ENCODE data around the gene CIZ1. TPM values are rescaled to one million over a fixed set of nuclear protein-coding genes. Genes with fewer than 3 reads are reported as not detected.

CIZ1 gene
- total RNA-seq, 2 donors from 2014 or later, result 161 to 203 TPM

DNA sequence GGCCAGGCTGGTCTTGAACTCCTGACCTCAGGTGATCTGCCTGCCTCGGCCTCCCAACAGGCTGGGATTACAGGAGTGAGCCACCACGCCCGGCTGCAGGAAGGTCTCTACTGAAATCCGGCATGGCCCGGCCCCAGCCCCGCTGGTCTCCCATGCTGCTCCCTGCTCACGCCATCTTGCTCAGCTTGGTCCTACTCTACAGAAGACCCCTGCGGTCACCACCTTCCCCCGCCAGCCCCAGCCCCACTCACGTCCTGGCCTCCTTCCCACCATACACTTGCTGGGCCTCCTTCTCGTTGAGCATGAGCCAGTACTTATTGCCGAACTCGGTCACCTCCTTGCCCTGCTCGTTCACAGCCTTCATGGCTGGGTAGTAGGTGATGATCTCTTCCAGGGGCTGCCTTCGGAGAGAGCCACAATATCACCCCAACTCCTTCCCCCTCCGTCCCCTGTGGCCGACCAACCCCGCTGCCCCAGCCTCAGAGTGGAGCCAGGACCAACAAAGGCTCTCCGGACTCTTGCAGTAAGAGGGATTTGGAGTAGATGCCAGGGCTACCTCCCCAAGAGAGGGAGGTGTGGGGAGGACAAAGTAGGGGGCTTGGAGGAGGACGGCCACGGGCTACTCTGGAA lies 67.8 kb downstream of the CIZ1 start:
- no peak for DNase-seq
- Mint-ChIP-seq H3K36me3 (ENCODE audit: insufficient read depth in 2 of 2) (no peaks in the 10 kb centered on the region), H3K4me3 (no peak overlapping the region), H3K27me3 (ENCODE audit: low read depth) (no peaks in the 10 kb centered on the region), H3K4me1 (ENCODE audit: low read depth) (peaks cover 24% of the 10 kb centered on the region), H3K9me3 (no peaks in the 10 kb centered on the region), H3K27ac (no peak overlapping the region)
- ATAC-seq (replicated peaks in 1 of 2), result no peak

DNA sequence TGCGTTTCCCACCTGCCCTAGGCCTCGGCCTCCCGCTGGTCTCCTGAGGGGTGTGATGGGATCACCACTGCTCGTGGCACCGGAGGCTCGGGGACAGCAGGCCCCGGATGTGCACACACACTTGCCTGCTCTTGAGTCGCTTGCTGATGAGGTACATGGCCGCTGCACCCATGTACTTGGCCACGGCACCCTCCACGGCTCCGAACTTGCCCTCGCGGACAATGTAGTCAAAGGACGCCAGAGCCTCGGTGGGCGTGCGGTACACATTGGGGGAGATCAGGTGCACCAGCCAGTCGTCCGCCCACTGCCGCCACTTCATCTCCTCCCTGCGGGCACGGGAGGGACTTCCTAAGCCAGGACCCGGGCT lies 68.6 kb downstream of the CIZ1 start:
- H3K9me3 Mint-ChIP-seq, result no peaks in the 10 kb centered on the region
- H3K36me3 Mint-ChIP-seq (ENCODE audit: insufficient read depth in 2 of 2), result no peaks in the 10 kb centered on the region
- no peak for DNase-seq

DNA sequence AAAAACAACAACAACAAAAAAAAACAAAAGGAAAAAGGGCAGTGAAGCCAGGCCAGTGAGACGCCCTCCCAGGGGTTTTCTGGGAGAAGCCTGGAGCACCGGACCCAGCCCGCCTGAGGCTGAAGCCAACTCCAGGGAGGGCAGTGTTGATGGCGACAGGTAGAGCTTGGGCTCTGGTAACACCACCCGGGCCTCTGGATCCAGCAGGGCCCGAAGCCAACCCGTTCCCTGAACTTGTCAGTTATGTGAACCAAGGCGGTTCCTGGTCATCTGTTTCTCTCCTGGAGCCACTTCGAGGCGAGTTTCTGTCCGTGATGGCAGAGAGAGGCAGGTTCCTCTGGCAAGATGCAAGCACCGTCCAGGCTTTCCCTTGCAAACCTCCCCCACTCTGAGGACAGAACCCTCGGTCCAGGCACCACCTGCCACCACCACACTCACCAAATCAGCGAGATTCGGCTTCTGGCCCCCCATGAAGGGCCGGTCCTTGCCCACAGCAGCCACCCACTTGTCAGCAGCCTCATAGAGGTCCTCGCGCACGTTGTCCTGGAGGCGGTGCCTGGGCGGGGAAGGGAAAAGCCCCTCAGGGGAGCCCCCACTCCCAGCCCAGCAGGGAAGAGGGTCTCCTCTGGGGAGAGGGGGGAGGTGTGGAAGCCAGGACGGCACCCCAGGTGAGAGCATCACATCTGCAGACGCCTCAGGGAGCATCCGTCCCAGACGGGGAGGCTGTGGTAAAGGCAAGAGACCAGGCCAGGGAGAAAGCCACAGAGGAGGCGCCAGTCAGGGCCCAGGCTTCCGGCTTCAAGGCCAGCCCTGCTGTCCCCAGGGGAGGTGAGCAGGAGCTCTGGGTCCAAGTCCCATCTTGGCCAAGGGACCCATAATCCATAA lies 69.2 kb downstream of the CIZ1 start:
- H3K27me3 Mint-ChIP-seq (ENCODE audit: low read depth), result no peaks in the 10 kb centered on the region
- H3K36me3 Mint-ChIP-seq (ENCODE audit: insufficient read depth in 2 of 2), result no peaks in the 10 kb centered on the region
- no peaks in the 10 kb centered on the region for H3K9me3 Mint-ChIP-seq
- ATAC-seq (replicated peaks in 1 of 2), result no peak
- DNase-seq, result no peak
- H3K4me1 Mint-ChIP-seq (ENCODE audit: low read depth), result peaks cover 24% of the 10 kb centered on the region
- H3K27ac Mint-ChIP-seq, result no peak overlapping the region
- H3K4me3 Mint-ChIP-seq, result no peak overlapping the region

More for the DNA sequence above, 68.6 kb downstream of the CIZ1 start:
- Mint-ChIP-seq H3K27me3 (ENCODE audit: low read depth) (no peaks in the 10 kb centered on the region), H3K27ac (no peak overlapping the region), H3K4me3 (no peak overlapping the region), H3K4me1 (ENCODE audit: low read depth) (peaks cover 24% of the 10 kb centered on the region)
- no peak for ATAC-seq (replicated peaks in 1 of 2)

DNA sequence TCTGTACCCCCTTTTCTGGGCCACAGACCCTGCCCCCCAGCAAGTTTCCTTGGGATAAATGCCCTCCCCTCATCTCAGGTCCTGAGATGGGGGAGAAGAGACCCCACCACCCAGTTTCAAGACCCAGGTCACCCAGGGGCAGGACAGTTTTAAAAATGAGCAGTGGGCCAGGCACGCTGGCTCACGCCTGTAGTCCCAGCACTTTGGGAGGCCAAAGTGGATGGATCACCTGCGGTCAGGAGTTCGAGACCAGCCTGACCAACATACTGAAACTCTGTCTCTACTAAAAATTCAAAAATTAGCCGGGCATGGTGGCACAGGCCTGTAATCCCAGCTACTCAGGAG lies 69.9 kb downstream of the CIZ1 start:
- Mint-ChIP-seq H3K27me3 (ENCODE audit: low read depth) (no peaks in the 10 kb centered on the region), H3K9me3 (no peaks in the 10 kb centered on the region), H3K36me3 (ENCODE audit: insufficient read depth in 2 of 2) (no peaks in the 10 kb centered on the region), H3K4me3 (no peak overlapping the region), H3K4me1 (ENCODE audit: low read depth) (peaks cover 18% of the 10 kb centered on the region), H3K27ac (no peak overlapping the region)
- DNase-seq (no peak), ATAC-seq (replicated peaks in 1 of 2) (no peak)

DNA sequence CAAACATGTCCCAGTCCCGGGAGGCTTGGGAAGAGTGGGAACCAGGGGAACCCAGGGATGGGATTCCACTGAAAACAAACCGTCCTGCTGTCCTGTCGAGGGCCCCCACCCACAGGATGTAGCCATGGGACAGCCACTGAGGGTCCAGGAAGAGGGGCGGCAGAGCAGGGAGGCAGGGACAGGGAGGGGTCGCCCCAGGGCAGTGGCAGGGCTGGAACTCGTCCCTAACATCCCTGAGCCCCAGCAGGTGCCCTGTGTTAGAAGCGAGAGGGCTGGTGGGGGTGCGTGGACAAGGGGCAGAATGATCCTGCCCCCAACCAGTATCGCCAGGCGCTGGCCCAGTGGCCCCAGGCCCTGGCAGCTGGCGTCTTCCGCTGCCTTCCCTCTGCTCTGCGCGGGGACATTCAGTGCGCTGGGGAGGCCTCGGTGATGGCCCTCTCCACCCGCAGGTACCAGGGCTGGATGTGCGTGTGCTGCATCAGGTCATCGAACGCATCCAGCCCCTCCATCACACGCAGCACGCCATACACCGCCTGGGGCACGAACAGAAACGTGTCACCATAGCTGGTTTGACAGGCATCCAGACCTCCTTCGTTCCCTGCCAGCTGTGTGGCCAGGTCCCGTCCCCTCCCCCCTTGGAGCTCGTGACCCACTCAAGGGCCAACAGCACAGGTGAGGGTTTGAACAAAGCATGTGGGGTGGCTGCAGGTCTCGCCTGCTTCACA lies 70.5 kb downstream of the CIZ1 start:
- DNase-seq (no peak), ATAC-seq (replicated peaks in 1 of 2) (no peak)
- H3K36me3 Mint-ChIP-seq (ENCODE audit: insufficient read depth in 2 of 2), result no peaks in the 10 kb centered on the region
- H3K4me3 Mint-ChIP-seq, result no peak overlapping the region
- no peaks in the 10 kb centered on the region for H3K27me3 Mint-ChIP-seq (ENCODE audit: low read depth)
- no peak overlapping the region for H3K27ac Mint-ChIP-seq
- peaks cover 14% of the 10 kb centered on the region for H3K4me1 Mint-ChIP-seq (ENCODE audit: low read depth)
- no peaks in the 10 kb centered on the region for H3K9me3 Mint-ChIP-seq

DNA sequence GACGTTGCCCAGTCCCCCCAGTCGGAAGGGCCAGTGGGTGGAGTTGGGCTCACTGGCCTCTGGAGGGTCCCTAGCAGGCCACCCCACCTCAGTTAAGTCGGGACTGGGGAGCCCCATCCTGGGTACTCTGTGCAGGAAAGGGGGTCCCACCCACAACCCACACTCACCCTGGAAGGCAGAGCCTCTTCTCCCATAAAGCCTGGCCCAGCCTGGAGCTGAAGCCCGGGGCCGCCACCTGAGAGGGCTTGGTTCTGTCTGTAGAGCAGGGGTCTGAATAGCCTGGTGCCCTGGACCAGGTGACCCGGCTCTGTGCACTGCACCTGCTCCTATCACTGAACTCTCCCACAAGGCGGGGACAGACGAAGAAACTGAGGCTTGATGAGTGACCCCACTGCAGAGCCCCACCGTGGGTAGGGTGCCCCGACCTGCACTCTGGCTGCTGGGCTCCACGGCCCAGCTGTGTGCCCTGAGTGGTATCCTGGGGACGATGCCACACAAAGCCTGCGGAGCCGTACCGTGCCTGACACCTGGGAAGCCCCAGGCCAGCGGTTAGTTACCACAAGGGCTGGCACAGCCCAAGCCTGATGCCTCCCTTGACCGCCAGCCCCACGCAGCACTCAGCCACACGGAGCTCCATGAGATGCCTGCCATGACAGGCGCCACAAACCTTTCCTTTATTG lies 71.2 kb downstream of the CIZ1 start:
- no peaks in the 10 kb centered on the region for H3K9me3 Mint-ChIP-seq
- H3K4me3 Mint-ChIP-seq, result no peak overlapping the region
- no peak overlapping the region for H3K27ac Mint-ChIP-seq
- peaks cover 11% of the 10 kb centered on the region for H3K4me1 Mint-ChIP-seq (ENCODE audit: low read depth)
- no peak for DNase-seq
- no peaks in the 10 kb centered on the region for H3K36me3 Mint-ChIP-seq (ENCODE audit: insufficient read depth in 2 of 2)
- ATAC-seq (replicated peaks in 1 of 2), result no peak
- H3K27me3 Mint-ChIP-seq (ENCODE audit: low read depth), result no peaks in the 10 kb centered on the region

DNA sequence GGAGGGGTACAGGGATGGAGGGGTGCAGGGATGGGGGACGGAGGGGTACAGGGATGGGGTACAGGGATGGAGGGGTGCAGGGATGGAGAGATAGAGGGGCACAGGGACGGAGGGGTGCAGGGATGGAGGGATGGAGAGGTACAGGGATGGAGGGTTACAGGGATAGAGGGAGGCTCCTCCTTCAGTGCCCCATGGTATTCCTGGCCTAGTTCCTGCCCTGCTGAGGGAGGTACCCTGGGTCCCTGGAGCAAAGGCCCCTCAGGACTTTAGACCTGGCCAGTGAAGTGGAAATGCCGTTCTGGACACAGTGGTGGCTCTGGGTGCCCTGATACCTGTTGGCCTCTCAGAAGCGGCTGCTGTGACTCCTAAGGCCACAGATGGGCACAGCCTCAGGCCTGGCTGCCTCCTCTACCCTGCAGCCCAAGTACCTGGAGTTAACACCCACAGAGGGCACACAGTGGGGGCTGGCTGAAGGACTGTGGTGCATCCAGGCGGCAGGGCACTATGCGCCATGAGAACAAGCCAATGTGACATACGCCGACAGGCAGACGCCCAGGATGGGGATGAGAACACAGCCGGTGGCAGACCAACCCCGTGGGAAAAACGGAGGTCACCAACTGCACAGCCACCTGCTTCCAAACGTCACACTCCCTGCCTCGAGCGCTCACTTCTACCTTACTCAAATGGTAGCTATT lies 72.3 kb downstream of the CIZ1 start:
- H3K4me1 Mint-ChIP-seq (ENCODE audit: low read depth), result peaks cover 5% of the 10 kb centered on the region
- no peaks in the 10 kb centered on the region for H3K36me3 Mint-ChIP-seq (ENCODE audit: insufficient read depth in 2 of 2)
- H3K27ac Mint-ChIP-seq, result no peak overlapping the region
- no peaks in the 10 kb centered on the region for H3K27me3 Mint-ChIP-seq (ENCODE audit: low read depth)
- no peaks in the 10 kb centered on the region for H3K9me3 Mint-ChIP-seq
- DNase-seq (no peak), ATAC-seq (replicated peaks in 1 of 2) (no peak)
- no peak overlapping the region for H3K4me3 Mint-ChIP-seq

DNA sequence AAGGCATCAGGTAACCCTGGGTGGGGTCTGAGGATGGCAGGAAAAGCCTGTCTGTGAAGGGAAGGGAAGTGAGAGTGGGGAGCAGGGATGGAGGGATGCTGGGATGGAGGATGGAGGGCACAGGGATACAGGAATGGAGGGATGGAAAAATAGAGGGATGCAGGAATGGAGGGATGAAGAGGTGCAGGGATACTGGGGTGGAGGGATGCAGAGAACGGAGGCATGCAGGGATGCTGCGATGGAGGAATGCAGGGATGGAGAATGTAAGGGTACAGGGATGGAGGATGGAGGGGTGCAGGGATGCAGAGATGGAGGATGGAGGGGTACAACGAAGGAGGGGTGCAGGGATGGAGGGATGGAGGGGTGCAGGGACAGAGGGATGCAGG lies 72.9 kb downstream of the CIZ1 start:
- H3K36me3 Mint-ChIP-seq (ENCODE audit: insufficient read depth in 2 of 2), result peaks cover 0 to under 1% of the 10 kb centered on the region in 2 donors
- no peaks in the 10 kb centered on the region for H3K27me3 Mint-ChIP-seq (ENCODE audit: low read depth)
- ATAC-seq (replicated peaks in 1 of 2), result no peak
- no peaks in the 10 kb centered on the region for H3K9me3 Mint-ChIP-seq
- no peak overlapping the region for H3K4me3 Mint-ChIP-seq
- H3K27ac Mint-ChIP-seq, result no peak overlapping the region
- no peak for DNase-seq
- peaks cover 5% of the 10 kb centered on the region for H3K4me1 Mint-ChIP-seq (ENCODE audit: low read depth)

DNA sequence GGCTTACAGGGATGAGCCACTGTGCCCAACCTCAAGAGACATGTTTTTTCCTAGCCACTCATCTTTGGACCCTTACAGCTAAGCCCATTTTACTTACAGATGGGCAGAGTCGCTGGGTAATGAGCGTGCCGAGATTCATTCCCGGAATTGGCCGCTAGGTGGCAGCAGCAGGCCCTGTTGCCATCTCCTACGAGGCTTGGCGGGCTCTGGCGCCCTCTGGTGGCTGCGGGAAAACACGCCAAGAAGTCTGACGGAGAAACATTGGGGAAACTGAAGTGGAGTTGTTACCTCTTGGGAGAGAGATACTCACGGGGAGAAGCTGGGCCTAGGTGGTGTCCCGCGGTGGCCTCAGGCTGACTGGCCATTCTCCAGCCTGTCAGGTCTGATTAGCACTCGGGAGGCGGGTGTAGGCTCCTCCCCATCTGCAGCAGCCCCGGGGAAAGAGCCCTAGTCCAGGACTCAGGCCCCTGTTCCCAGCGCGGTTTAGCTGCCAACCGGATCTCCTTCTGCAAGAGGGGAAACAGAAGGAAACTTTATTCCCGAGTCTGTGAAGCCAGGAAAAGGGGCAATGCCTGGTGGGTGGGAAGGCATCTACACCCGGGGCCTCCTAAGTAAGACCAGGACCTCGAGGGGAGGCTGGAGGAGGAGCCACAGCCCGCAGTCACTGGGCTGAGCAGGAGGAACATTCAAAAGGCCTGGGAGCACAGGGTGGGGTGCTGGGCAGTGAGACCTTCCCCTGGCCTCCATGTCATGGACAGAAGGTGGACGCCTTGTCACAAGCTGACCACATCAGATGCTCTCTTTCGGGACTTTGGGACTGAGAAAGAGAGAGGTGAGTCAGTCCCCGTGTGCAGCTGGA lies 73.5 kb downstream of the CIZ1 start:
- H3K36me3 Mint-ChIP-seq (ENCODE audit: insufficient read depth in 2 of 2), result peaks cover 0 to 3% of the 10 kb centered on the region in 2 donors
- H3K27me3 Mint-ChIP-seq (ENCODE audit: low read depth), result no peaks in the 10 kb centered on the region
- peak; percentile 80 to 82 for ATAC-seq (replicated peaks in 1 of 2)
- no peaks in the 10 kb centered on the region for H3K9me3 Mint-ChIP-seq
- DNase-seq, result peak; percentile 95 to 98
- H3K4me3 Mint-ChIP-seq, result peak overlapping the region in 1 of 2 donors; percentile 9
- H3K4me1 Mint-ChIP-seq (ENCODE audit: low read depth), result peaks cover 5% of the 10 kb centered on the region
- no peak overlapping the region for H3K27ac Mint-ChIP-seq

DNA sequence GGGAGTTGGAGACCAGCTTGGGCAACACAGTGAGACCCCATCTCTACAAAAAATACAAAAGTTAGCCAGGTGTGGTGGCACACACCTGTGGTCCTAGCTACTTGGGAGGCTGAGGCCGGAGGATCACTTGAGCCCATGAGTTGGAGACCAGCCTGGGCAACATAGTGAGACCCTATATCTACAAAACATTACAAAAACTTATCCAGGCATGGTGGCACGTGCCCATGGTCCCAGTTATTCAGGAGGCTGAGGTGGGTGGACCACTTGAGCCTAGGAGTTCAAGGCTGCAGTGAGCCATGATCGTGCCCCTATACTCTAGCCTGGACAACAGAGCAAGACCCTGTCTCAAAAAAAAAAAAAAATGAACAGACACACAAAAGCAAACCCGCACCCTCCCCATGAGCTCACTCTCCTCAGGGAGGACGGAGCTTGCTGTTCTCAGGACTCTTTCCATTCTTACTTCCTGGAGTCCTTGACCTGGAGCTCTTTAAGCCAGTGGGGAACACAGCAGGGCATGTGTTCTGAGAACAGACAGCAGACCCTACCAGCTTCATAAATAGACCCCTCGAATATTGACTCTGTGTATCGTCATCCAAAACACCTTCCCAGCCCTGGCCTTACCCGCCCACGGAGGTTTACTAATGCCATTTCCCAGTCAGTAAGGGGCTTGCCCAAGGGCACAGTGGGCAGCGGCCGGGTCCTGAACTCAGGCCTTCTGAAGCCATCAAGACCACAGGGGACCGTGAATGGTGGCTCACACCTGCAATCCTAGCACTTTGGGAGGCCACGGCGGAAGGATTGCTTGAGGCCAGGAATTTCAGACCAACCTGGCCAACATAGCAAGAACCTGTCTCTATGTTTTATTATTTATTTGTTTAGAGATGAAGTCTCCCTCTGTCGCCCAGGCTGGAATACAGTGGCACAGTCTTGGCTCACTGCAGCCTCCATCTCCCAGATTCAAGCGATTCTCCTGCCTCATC lies 75.0 kb downstream of the CIZ1 start:
- Mint-ChIP-seq H3K4me1 (ENCODE audit: low read depth) (peaks cover 5% of the 10 kb centered on the region), H3K36me3 (ENCODE audit: insufficient read depth in 2 of 2) (peaks cover 0 to 3% of the 10 kb centered on the region in 2 donors), H3K27ac (no peak overlapping the region), H3K4me3 (no peak overlapping the region), H3K9me3 (no peaks in the 10 kb centered on the region), H3K27me3 (ENCODE audit: low read depth) (no peaks in the 10 kb centered on the region)
- no peak for ATAC-seq (replicated peaks in 1 of 2)
- no peak for DNase-seq
